Transverse colon (tissue), 4 donors: ENCODE measurements around the gene DCST2.

Experiments used
- CTCF ChIP-seq, 5 experiments: fragments of 200-600 bp in 3 of 5; fragments of 450-650 bp in 2 of 5; sonication (generic) in 3 of 5; IDR thresholded peaks; 1 replicate in 2 of 5; 2 replicates in 3 of 5; pipeline ENCODE4 v1.5.1; 2016 to 2017; ENCODE audit warnings: antibody characterized with exemption in 5 of 5, inconsistent platforms in 3 of 5, mild to moderate bottlenecking in 2 of 5, moderate library complexity in 1 of 5
- POLR2A ChIP-seq: fragments of 450-650 bp; IDR thresholded peaks from one replicate; pipeline ENCODE4 v1.6.1; 2016; ENCODE audit warnings: antibody characterized with exemption, mild to moderate bottlenecking, moderate library complexity
- POLR2AphosphoS5 ChIP-seq, 3 donors: sonication (generic); formaldehyde crosslinking; IDR thresholded peaks; one replicate each; pipeline ENCODE4 v1.6.1; 2016; ENCODE audit warnings: antibody characterized with exemption in 3 of 3

GRCh38 chr1:155023627-155024026 lies 10.0 kb downstream of the DCST2 start:
- TF ChIP-seq CTCF (IDR thresholded peaks at IDR 0.05) (no peak), POLR2A (no peak), POLR2AphosphoS5 (IDR thresholded peaks at IDR 0.05) (no peak)
